HG03045 (cell line): Measurements from ENCODE around the gene CACTIN.
"Not testable (repeated sequence)": the region's sequence is repeated elsewhere in the genome, so short reads cannot be mapped to it uniquely, and the experiment has no call there.

Experiments
- ATAC-seq: cut with Tn5 transposase; IDR thresholded peaks from one replicate; pipeline ENCODE4 v1.9.1; 2021; ENCODE audit warnings: mild to moderate bottlenecking, moderate library complexity; ENCODE audit not compliant: unreplicated experiment

Gene CACTIN

DNA sequence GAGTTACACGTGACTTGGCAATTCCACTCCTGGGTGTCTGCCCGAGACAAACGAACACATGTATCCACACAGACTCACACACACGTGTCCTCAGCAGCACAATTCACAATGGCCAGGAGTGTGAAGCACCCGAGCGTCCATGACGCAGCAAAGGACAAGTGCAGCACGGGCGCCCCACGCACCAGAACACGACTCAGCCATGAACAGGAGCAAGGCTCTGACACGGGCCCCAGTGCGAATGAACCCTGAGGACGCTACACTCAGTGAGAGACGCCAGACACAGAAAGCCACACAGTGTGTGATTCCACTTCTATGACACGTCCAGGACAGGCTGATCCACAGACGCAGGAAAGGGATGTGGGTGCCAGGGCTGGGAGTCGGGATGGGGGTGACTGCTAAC lies 37.2 kb upstream of the CACTIN start:
- no peak for ATAC-seq

DNA sequence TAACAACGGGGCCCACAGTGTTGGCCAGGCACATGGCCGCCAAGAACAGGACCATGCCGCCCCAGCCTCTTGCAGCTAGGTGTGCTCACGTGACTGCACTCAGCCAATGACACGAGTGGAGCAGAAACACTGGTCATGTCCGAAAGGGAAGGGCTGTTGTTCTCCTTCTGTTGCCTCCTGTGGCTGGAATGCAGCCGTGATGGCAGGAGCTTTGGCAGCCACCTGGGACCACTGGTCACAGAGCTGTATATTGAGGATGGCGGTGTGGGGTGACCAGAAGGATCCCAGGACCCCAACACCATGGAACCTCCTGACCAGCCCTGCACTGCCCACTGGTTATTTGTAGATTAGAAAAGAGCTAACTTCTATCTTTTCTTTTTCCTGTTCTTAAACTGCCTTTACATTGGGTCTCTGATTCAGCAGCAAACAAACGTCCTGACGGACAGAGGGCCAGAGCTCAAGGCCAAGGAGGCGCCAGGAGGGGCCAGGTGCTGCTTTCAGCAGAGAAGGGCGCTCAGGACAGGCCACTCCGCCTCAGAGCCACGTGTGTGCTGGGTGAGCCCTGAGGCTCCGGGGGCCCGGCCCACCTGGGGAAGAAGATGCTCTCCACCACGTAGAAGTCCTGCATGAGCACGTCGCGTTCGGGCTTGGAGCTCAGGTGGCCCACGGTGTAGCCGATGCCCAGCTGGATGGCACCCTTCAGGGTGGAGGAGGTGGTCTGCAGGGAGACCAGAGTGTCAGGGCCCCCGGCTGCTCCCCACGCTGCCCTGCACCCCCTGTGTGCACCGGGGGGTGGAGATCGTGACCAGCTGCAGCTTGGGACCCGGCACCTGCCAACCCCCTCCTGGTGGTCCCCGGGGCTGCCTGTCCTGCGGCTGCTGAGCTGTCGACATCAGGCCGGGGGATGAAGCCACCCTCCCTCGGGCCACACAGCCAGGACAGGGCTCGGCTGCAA lies 35.0 kb upstream of the CACTIN start:
- ATAC-seq = no peak

DNA sequence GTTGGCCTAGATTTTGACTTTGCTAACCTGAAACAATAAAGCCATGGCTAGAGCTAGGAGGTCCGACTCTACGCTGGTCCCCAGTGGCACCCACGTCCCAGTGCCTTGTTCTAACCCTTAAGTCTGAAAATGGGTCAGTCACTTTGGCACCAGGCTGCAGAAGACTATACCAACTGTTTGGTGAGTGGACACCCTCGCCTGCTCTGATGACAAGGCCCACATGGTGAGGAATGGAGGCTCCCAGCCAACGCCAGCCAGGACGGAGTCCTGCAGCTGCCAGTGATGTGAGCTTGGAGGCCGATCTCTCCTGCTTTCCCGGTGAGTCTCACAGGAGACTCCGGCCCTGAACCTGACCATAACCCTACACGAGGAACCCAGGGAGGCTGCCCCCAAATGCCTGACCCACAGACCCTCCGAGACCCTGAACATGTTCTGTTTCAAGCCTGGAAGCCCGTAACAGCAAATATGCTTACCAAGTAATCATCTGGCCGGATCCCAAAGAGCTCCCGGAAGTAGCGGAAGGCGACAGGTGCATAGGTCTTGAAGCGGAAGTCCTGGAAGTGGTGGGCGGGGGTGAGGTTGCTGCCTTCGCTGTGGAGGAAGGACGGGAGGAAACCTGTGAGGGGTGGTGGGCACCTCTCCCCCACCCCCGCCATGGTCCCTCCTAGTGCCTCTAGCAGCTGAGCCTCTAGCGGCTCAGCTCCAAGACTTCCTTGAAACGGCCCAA lies 34.1 kb upstream of the CACTIN start:
- no peak for ATAC-seq

DNA sequence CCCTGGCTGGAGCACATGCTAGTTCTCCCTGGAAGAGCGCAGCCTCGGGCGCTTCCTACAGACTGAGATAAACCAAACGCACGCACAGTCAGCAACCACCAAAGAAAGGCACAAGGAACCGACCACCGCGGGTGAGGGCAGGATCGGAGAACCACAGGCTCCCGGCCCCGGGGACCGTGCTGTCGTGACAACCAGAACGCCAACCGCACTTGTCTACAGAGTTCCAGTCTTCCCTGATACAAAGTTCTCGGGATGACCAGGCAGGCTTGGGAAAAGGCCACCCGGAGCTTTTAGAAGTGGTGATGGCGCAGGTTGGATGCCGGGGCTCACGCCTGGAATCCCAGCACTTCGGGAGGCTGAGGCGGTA lies 33.1 kb upstream of the CACTIN start:
- no peak for ATAC-seq

DNA sequence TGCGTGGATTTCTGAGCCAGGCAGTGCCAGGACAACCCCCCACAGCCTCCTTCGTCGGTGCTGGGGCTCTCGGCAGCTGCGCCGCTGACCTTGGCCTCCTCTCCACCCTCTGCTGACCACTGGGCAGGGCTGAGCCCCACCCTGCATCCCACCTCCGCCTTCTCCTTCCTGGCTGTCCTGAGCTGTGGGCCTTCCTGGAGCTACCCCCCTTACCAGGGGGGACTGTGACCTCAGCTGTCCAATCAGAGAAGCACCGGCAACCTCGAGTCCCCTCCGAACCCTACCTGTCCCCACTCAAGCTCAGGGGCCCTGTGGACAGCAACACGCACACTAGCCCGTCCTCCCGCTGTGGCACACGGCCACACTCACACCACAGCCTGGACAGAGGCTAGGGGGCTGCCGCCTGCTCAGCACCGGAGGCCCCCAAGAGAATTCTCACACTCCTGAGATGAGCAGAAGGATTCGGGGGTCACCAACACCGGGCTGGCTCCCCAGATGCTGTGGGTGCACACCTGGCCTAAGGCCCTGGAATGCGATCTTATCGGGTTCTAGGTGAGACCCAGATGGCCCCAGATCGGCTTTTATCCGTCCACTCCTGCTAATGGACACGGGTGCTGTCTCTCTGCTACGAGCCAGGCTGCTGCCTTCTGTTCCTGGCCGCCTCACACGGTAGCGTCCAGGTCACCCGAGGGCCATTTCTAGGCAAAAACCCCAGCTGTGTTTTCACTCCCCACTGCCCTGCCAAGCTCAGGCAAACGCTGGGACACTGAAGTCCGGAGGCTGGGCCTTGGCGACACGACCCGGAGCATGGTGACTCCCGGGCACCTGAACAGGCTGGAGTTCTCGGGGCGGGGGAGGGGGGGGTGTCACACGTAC lies 32.5 kb upstream of the CACTIN start:
- ATAC-seq = no peak

DNA sequence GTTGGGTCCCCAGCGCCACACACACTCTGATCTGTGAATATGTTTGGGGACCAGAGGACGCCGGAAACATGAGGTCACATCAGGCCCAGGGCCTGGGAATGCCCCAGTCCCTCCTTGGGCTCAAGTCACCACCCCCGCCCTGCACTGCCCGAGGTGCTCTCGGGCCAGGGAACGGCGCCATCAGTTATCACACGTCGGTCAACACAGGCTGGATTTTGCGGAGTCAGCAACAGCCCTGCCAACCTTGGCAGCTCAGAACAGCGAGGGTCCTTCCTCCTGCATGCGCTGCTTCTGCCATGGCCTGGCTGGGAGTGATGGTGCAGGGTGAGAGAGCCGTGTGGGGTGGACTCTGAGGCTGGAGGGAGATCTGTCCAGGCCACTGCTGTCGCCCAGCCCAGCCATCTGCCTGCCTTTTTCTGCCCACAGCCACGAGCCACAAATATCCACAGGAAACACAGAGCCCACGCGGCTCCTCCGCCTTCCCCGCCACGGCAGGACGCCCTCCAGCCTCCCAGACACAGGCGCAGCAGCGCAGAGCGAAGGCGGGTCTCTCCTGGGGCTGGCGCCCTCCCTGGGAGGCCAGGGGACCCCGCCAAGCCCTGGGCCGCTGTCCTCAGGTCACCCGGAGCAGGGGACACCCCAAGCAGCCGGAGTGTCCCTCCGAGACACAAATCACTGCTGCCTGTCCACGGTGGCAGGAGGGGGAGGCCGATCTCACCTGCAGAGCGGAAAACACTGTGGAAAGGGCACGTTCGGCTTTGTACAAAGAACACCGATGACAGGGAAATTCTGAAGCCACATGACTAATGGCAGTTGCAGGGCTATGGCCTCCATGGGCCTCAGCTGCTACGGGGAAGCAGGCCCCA lies 31.6 kb upstream of the CACTIN start:
- no peak for ATAC-seq

DNA sequence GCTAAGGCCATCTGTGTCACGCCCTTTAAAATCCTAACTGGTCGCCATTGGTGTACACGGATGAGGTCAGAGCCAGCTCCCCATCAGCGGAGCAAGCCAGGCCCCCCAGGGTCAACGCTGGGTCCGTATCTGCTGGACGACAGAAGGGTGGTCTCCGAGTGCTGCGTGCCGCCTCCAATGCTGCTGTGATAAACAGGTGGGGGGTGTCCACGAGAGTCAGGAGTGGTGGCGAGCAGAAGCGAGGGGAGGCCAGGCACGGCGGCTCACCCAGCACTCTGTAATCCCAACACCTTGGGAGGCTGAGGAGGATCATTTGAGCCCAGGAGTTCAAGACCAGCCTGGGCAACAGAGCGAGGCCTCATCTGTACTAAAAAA lies 30.8 kb upstream of the CACTIN start:
- no peak for ATAC-seq

DNA sequence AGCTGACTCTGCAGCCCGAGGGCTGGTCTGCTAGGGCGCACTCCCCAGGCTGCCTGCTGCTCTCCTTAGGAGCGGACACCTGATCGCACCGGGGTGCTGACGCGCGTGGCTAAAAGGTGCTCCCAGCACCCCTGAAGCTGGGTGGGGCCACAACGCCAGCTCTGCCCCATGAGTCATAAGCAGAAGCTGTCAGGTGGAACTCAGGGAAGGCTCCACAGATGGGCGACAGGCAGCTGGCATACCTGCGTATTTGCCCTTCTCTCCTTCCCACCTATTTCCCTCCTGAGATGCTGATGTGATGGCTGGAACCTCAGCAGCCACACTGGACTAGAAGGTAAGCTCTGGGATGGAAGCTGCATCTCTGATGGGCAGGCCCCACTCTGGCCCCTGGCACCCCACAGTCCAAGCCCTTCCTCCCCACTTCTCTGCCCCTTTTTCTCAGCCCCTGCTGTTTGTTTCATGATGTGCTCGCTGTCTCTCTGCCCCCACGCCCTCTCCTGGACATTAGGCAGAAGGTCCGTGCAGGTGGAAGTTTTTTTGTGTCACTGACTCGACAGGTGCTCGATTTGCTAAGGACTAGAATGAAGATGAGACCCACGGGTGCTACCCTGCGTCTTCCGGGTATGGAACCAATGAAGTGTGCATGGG lies 30.3 kb upstream of the CACTIN start:
- no peak for ATAC-seq

DNA sequence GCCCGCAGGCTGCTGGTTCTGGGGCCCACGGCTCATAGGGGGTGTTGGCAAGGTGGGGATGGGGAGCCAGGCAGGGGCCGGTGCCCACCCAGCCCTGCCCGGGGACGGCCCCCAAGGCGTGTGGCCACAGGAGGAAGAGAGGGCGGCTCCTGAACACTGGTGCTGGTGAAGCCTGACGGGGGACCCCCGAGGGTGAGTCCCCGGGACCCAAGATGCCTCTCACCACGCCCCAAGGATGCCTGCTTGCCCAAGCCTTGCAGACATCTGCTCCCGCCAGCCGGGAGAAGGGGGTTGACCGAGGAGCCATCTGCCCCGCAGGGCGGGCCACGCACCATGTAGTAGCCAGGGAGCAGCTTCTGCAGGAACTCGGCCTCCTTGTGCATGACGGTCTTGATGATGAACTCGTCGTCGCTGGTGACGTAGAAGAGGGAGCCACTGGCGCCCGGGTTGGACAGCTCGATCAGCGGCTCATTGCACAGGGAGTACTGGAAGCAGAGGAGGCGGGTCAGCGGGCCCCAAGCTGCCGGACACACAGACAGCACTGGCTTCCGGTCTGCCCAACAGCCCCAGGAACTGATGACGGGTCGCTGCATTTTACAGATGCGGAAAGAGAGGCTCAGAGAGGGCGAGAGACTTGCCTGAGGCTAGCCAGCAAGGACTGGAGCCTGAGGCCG lies 29.6 kb upstream of the CACTIN start:
- no peak for ATAC-seq

DNA sequence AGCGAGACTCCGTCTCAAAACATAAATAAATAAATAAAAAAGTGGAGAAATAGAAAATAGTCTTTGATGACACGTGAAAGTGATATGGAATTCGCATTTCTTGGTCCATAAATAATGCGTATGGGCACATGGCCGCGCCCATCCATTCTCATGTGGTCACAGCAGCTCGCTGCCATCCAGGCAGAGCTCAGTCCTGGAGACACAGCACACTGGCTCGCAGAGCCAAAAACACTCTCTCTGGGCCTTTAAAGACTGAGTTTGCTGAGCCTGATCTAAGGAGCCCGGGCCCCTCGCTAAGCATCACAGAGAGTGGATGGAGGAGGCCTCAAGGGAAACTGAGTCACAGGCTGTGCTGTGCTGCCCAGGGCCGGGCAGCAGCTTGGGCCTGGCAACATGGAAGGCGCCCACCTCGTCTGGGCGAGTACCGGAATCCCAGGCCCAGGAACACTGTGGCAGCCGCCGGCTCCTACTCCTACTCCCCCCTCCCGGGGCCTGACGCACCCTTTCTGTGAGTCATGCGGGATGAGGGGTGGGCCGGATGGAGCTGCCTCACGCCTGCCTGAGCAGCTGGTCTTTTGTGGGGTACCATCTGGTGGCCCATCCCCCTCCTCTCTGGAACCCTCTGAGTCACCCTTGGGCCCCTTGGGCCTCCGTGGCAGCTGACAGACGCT lies 28.9 kb upstream of the CACTIN start:
- no peak for ATAC-seq

DNA sequence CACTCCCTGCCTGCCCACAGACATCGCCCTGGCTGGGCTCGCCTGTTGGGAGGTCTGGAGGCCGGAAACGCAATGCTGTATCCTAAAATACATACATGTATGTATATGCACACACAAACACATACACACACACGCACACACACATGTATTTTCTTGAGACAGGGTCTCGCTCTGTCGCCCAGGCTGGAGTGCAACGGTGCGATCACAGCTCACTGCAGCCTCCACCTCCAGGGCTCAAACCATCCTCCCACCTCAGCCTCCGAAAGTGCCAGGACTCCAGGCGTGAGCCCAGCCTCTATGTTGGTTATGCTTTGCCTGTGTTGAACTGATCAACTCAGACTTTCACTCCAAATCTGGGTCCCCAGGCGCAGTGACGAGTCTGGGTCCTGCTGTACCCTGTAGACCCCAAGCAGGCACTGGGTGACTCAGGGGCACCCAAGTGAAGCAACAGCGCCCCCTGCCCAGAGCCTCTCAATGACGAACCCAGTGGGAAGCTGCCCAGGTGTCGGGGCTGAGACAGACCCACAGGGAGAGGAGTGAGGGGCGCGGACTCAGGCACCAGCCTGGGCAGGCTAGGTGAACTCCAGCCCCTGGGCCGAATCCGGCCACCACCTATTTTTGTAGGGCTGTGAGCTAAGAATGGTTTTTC lies 27.4 kb upstream of the CACTIN start:
- no peak for ATAC-seq

DNA sequence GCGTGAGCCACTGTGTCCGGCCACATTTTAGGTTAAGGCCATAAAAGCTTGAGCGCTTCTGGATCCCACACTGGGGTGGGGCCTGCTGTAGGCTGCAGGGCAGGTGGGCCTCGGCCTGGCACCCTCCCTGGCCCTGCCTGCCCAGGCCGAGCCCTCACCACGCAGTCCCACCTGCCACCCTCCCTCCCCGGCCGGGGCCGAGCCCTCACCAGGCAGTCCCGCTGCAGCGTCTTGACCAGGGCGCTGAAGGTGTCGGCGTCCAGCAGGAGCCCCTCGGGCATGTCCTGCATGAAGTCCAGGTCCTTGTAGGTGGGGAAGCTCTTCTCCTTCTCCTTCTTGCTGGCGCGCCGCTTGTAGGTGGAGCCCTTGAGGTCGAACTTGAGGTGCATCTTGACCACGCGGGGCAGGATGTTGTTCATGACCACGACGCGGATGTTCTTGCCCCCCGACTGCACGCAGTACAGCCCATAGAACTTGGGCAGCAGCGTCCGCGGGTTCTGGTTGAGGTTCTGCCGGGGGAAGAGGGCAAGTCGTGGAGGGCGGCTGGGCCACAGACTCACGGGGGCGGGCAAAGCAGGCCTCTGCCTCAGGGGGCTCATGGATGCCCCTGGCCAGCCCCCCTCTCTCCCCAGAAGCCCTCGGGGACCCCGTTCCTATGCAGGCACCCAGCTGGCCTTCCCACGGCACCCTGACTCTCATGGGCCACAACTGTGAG lies 26.6 kb upstream of the CACTIN start:
- ATAC-seq = no peak

DNA sequence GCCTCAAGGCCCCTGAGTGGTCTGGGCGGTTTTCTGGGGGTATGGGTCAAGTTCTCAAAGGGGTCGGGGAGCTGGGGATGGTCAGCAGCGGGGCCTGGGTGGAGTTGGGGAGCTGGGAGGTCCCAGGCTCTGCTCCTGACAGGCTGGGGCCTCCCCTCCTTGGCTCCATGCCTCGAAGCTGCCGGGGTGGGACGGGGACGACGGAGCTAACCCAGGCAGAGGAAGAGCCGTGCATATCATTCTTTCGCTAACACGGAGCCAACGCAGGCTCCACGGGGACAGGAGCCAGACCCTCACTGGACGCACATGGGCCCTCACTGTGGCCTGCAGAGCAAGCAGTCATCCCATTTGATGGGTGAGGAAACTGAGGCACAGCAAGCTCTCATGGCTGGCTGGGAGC lies 25.8 kb upstream of the CACTIN start:
- no peak for ATAC-seq

DNA sequence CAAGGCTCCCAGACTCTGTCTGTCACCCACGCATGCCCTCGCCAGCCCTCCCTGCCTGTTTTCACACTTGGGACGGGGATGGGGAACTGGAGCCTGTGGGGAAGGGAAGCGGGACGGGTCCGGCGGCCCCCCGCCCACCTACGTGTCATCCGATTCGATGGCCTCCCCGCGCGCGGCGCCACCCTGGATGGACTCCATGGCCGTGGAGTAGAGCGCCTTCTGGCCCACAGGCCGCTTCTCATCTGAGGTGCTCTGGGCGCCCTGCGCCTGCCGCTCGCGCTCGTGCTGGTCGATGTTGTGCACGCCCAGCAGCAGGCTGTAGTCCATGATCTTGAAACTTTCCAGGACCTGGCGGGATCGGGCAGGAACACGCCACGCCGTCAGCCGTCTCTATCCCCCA lies 25.1 kb upstream of the CACTIN start:
- ATAC-seq = no peak

DNA sequence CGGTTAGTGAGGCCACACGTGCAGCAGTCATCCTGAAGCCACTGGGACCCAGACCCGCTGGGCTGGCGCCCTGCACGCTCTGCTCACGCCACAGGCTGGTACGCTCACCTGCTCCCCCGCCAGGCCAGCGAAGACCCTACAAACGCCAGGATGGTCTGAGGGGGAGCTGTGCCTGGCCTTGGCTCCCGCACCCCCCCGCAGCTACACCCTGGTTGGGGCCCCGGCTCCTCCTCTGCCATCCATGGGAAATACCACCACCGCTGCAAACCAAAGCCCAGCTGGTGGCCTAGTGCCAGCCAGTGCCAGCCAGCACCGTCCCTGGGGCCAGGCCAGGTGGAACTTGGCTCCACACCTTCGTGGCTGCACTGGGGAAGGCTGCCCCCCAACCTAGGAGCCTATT lies 23.3 kb upstream of the CACTIN start:
- no peak for ATAC-seq

DNA sequence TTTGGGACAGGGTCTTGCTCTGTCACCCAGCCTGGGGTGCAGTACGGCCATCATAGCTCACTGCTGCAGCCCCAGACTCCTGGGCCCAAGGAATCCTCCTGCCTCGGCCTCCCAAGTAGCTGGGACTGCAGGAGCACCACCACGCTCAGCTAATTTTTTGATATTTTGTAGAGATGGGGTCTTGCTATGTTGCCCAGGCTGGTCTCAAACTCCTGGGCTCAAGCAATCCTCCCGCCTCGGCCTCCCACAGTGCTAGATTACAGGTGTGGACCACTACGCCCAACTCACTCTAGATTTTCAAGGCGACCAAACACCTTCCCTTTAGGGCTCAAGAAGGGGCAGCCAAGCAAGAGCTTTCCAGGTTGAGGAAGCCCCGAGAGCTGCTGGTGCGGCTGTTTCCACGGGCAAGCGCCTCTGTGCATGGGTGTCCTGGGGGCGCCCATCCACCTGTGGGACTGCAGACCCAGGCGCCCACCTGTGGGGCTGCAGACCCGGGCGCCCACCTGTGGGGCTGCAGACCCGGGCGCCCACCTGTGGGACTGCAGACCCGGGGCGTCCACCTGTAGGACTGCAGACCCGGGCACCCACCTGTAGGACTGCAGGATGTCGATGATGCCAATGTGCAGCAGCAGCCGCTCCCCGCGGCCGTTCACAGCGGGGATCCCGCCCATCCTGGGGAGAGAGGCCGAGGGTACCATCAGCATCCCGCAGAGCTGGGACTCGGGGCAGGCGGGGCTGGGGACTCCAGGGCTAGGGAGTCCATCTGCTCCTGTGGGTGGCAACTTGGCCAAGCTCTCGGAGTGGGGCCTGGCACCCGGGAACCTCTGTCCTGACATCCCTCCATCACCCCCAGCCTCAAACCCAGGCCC lies 21.7 kb upstream of the CACTIN start:
- no peak for ATAC-seq

DNA sequence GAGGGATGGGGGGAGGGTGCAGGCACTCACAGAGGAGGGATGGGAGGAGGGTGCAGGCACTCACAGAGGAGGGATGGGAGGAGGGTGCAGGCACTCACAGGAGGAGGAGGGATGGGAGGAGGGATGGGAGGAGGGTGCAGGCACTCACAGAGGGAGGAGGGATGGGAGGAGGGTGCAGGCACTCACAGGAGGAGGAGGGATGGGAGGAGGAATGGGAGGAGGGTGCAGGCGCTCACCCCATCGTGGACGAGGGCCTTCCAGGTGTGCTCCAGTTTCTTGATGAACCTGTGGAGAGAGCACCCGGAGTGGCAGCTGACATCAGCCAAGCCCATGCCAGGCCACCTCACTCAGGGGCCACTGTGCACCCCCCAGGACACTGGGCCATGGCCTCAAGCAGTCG lies 20.5 kb upstream of the CACTIN start:
- ATAC-seq = not testable (repeated sequence)
